ENCODE measurements around the gene FBLN2. TPM values are rescaled to one million over a fixed set of nuclear protein-coding genes. Genes with fewer than 3 reads are reported as not detected.

Gene FBLN2
- total and polyA plus RNA-seq, 2 donors, result 12.2 to 15.3 TPM

- no peaks in the 10 kb centered on the region for H3K27me3 ChIP-seq (ENCODE audit: control insufficient read depth in 2 of 2, insufficient read depth in 1 of 2, low read length in 1 of 2)
- H3K36me3 ChIP-seq (ENCODE audit: control insufficient read depth in 2 of 2, insufficient read depth in 2 of 2, low read length in 1 of 2), result peaks cover 3 to 10% of the 10 kb centered on the region in 2 donors
- no peaks in the 10 kb centered on the region for H3K9me3 ChIP-seq (ENCODE audit: control insufficient read depth in 2 of 2, insufficient read depth in 1 of 2, low read length in 1 of 2)
- no peak overlapping the region for H3K27ac ChIP-seq (ENCODE audit: low read depth in 1 of 2, low read length in 1 of 2)
- DNase-seq (ENCODE audit: low read depth in 6 of 9, low spot score in 9 of 9), result no peak
- WGBS, result 97% methylated on average over 20 of the region's 20 CpGs
- H3K4me3 ChIP-seq (ENCODE audit: low read length in 2 of 2), result no peak overlapping the region
- no peaks in the 10 kb centered on the region for H3K4me1 ChIP-seq (ENCODE audit: control insufficient read depth in 2 of 2, insufficient read depth in 2 of 2, low read length in 2 of 2)
Observed at GRCh38 chr3:13608969-13609725, 60.2 kb downstream of the FBLN2 start.

- Histone ChIP-seq H3K27ac (ENCODE audit: low read depth in 1 of 2, low read length in 1 of 2) (no peak overlapping the region), H3K36me3 (ENCODE audit: control insufficient read depth in 2 of 2, insufficient read depth in 2 of 2, low read length in 1 of 2) (peaks cover 5 to 11% of the 10 kb centered on the region in 2 donors), H3K9me3 (ENCODE audit: control insufficient read depth in 2 of 2, insufficient read depth in 1 of 2, low read length in 1 of 2) (no peaks in the 10 kb centered on the region), H3K4me3 (ENCODE audit: low read length in 2 of 2) (no peak overlapping the region), H3K27me3 (ENCODE audit: control insufficient read depth in 2 of 2, insufficient read depth in 1 of 2, low read length in 1 of 2) (no peaks in the 10 kb centered on the region), H3K4me1 (ENCODE audit: control insufficient read depth in 2 of 2, insufficient read depth in 2 of 2, low read length in 2 of 2) (no peaks in the 10 kb centered on the region)
- DNase-seq (ENCODE audit: low read depth in 6 of 9, low spot score in 9 of 9), result no peak
- 97% methylated on average over 7 of the region's 7 CpGs for WGBS
Observed at GRCh38 chr3:13610006-13610570, 61.2 kb downstream of the FBLN2 start.

DNA sequence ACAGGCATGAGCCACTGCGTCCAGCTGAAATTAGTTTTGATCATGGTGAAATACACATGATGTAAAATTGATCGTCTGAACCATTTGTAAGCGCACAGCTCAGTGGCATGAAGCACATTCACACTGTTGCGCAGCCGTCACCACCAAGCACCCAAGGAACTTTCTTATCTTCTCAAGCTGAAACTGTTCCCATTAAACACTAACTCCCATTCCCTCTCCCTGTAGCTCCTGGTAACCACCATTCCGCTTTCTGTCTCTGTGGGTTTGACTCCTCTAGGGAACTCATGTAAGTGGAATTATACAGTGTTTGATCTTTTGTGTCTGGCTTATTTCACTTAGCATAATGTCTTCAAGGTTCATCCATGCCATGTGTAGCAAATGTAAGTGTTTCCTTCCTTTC, 62.3 kb downstream of the FBLN2 start:
- H3K36me3 ChIP-seq (ENCODE audit: control insufficient read depth in 2 of 2, insufficient read depth in 2 of 2, low read length in 1 of 2), result peaks cover 6 to 11% of the 10 kb centered on the region in 2 donors
- no peaks in the 10 kb centered on the region for H3K9me3 ChIP-seq (ENCODE audit: control insufficient read depth in 2 of 2, insufficient read depth in 1 of 2, low read length in 1 of 2)
- no peaks in the 10 kb centered on the region for H3K4me1 ChIP-seq (ENCODE audit: control insufficient read depth in 2 of 2, insufficient read depth in 2 of 2, low read length in 2 of 2)
- WGBS, result 98% methylated on average over 6 of the region's 6 CpGs
- no peak for DNase-seq (ENCODE audit: low read depth in 6 of 9, low spot score in 9 of 9)
- no peak overlapping the region for H3K27ac ChIP-seq (ENCODE audit: low read depth in 1 of 2, low read length in 1 of 2)
- no peak overlapping the region for H3K4me3 ChIP-seq (ENCODE audit: low read length in 2 of 2)
- no peaks in the 10 kb centered on the region for H3K27me3 ChIP-seq (ENCODE audit: control insufficient read depth in 2 of 2, insufficient read depth in 1 of 2, low read length in 1 of 2)

DNA sequence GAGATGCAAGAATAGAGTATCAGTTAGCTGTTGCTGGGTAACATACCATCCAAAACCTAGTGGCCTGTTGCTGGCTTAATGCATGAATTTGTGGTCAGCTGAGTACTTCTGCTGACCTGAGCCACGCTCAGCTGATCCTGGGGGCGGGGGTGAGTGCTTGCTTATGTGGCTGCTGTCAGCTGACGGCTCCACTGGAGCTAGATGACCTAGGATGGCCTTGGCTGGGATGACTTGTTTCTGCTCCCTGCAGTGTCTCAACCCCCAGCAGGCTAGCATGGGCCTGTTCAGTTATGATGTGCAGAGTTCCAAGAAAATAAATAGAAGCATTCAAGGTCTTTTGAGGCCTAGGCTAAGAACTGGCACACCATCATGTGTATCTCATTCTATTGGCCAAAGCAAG, 63.9 kb downstream of the FBLN2 start:
- H3K36me3 ChIP-seq (ENCODE audit: control insufficient read depth in 2 of 2, insufficient read depth in 2 of 2, low read length in 1 of 2), result peaks cover 7 to 11% of the 10 kb centered on the region in 2 donors
- H3K4me3 ChIP-seq (ENCODE audit: low read length in 2 of 2), result no peak overlapping the region
- H3K4me1 ChIP-seq (ENCODE audit: control insufficient read depth in 2 of 2, insufficient read depth in 2 of 2, low read length in 2 of 2), result no peaks in the 10 kb centered on the region
- H3K27ac ChIP-seq (ENCODE audit: low read depth in 1 of 2, low read length in 1 of 2), result no peak overlapping the region
- 91% methylated on average over 3 of the region's 3 CpGs for WGBS
- no peak for DNase-seq (ENCODE audit: low read depth in 6 of 9, low spot score in 9 of 9)
- H3K27me3 ChIP-seq (ENCODE audit: control insufficient read depth in 2 of 2, insufficient read depth in 1 of 2, low read length in 1 of 2), result no peaks in the 10 kb centered on the region
- no peaks in the 10 kb centered on the region for H3K9me3 ChIP-seq (ENCODE audit: control insufficient read depth in 2 of 2, insufficient read depth in 1 of 2, low read length in 1 of 2)

DNA sequence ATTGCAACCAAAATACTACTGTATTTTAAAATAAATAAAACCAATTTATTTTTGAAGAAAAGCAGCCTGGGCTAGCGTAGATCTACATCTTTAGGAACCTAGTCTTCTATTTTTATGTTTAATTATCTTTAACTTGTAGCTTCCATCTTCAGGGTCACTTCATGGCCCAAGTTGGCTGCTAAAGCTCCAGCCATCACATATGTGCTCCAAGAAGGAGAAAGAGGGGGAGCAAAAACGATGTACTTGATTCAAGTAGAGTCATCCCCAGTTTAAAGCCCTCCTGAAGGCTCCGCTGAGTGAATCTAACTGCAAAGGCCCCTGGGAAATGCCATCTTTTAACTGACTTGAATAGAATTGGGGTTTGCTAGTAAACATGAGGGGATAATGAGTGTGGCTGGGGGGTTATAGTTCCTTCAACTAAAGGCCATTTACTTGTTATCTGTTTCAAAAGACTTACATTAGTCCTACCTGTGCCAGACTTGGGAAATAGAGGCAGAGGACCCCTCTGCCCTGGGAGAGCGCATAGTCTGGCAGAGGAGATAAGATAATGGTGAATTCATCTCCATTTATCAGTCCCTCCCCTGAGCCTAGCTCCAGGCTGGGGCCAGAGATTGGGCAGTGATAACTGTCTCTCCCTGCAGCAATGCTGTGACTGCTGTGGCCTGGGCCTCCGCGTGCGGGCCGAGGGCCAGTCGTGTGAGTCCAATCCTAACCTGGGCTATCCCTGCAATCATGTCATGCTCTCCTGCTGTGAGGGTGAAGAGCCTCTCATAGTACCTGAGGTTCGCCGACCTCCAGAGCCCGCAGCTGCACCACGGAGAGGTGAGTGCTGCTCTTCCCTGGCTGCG, 64.6 kb downstream of the FBLN2 start:
- Histone ChIP-seq H3K27me3 (ENCODE audit: control insufficient read depth in 2 of 2, insufficient read depth in 1 of 2, low read length in 1 of 2) (no peaks in the 10 kb centered on the region), H3K4me3 (ENCODE audit: low read length in 2 of 2) (no peak overlapping the region), H3K27ac (ENCODE audit: low read depth in 1 of 2, low read length in 1 of 2) (no peak overlapping the region), H3K4me1 (ENCODE audit: control insufficient read depth in 2 of 2, insufficient read depth in 2 of 2, low read length in 2 of 2) (no peaks in the 10 kb centered on the region), H3K9me3 (ENCODE audit: control insufficient read depth in 2 of 2, insufficient read depth in 1 of 2, low read length in 1 of 2) (no peaks in the 10 kb centered on the region), H3K36me3 (ENCODE audit: control insufficient read depth in 2 of 2, insufficient read depth in 2 of 2, low read length in 1 of 2) (peaks cover 8 to 9% of the 10 kb centered on the region in 2 donors)
- WGBS, result 96% methylated on average over 14 of the region's 14 CpGs
- DNase-seq (ENCODE audit: low read depth in 6 of 9, low spot score in 9 of 9), result no peak

- Histone ChIP-seq H3K4me1 (ENCODE audit: control insufficient read depth in 2 of 2, insufficient read depth in 2 of 2, low read length in 2 of 2) (no peaks in the 10 kb centered on the region), H3K27me3 (ENCODE audit: control insufficient read depth in 2 of 2, insufficient read depth in 1 of 2, low read length in 1 of 2) (no peaks in the 10 kb centered on the region), H3K4me3 (ENCODE audit: low read length in 2 of 2) (no peak overlapping the region), H3K9me3 (ENCODE audit: control insufficient read depth in 2 of 2, insufficient read depth in 1 of 2, low read length in 1 of 2) (no peaks in the 10 kb centered on the region), H3K27ac (ENCODE audit: low read depth in 1 of 2, low read length in 1 of 2) (no peak overlapping the region), H3K36me3 (ENCODE audit: control insufficient read depth in 2 of 2, insufficient read depth in 2 of 2, low read length in 1 of 2) (peaks cover 9 to 13% of the 10 kb centered on the region in 2 donors)
- WGBS, result 99% methylated on average over 2 of the region's 2 CpGs
- DNase-seq (ENCODE audit: low read depth in 6 of 9, low spot score in 9 of 9), result no peak
Observed at GRCh38 chr3:13614607-13615006, 65.7 kb downstream of the FBLN2 start.

DNA sequence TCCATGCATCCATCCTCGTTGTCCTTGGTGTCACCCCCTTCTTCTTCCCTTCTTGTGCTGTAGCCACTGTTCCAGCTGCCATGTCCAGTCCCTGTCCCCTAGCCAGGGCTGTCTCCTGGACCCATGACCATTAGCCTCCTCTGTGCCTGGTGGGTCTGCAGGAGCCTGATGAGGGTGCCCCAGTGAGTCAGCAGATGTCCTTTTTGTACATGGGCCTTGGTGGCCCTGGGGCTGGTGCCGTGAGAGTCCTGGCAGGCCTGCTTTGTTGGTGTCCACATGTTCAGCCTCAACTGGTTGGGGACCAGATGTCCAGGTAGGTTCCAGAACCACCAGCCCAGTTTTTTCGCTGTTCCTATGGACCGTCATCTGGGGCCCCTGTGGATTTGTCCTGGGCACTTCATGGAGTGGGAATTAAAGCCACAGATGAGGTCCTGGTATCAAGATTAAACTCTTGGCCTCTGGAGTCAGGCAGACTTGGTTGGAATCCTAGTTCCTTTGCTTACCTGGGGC, 66.1 kb downstream of the FBLN2 start:
- Histone ChIP-seq H3K4me3 (ENCODE audit: low read length in 2 of 2) (no peak overlapping the region), H3K36me3 (ENCODE audit: control insufficient read depth in 2 of 2, insufficient read depth in 2 of 2, low read length in 1 of 2) (peaks cover 9 to 17% of the 10 kb centered on the region in 2 donors), H3K4me1 (ENCODE audit: control insufficient read depth in 2 of 2, insufficient read depth in 2 of 2, low read length in 2 of 2) (no peaks in the 10 kb centered on the region), H3K9me3 (ENCODE audit: control insufficient read depth in 2 of 2, insufficient read depth in 1 of 2, low read length in 1 of 2) (no peaks in the 10 kb centered on the region), H3K27ac (ENCODE audit: low read depth in 1 of 2, low read length in 1 of 2) (no peak overlapping the region), H3K27me3 (ENCODE audit: control insufficient read depth in 2 of 2, insufficient read depth in 1 of 2, low read length in 1 of 2) (no peaks in the 10 kb centered on the region)
- DNase-seq (ENCODE audit: low read depth in 6 of 9, low spot score in 9 of 9), result no peak
- 98% methylated on average over 4 of the region's 4 CpGs for WGBS

GRCh38 chr3:13616359-13616758, 67.4 kb downstream of the FBLN2 start:
- H3K36me3 ChIP-seq (ENCODE audit: control insufficient read depth in 2 of 2, insufficient read depth in 2 of 2, low read length in 1 of 2), result peaks cover 14 to 24% of the 10 kb centered on the region in 2 donors
- no peak overlapping the region for H3K4me3 ChIP-seq (ENCODE audit: low read length in 2 of 2)
- H3K27ac ChIP-seq (ENCODE audit: low read depth in 1 of 2, low read length in 1 of 2), result no peak overlapping the region
- no peaks in the 10 kb centered on the region for H3K27me3 ChIP-seq (ENCODE audit: control insufficient read depth in 2 of 2, insufficient read depth in 1 of 2, low read length in 1 of 2)
- whole genome bisulfite sequencing, result 97% methylated on average over 7 of the region's 7 CpGs
- no peaks in the 10 kb centered on the region for H3K4me1 ChIP-seq (ENCODE audit: control insufficient read depth in 2 of 2, insufficient read depth in 2 of 2, low read length in 2 of 2)
- no peak for DNase-seq (ENCODE audit: low read depth in 6 of 9, low spot score in 9 of 9)
- H3K9me3 ChIP-seq (ENCODE audit: control insufficient read depth in 2 of 2, insufficient read depth in 1 of 2, low read length in 1 of 2), result no peaks in the 10 kb centered on the region
